Activated T-helper 1 cell treated with anti-CD3 and anti-CD28 coated beads, Interleukin-12 subunit alpha, Interleukin-12 subunit beta, Interleukin-2, Interleukin-4 antibody, amounts not matched to agents 30 ng/mL and 10 ng/mL and 1 ng/mL, durations not matched to agents 14 hours and 24 hours and 36 hours (primary cell): Measurements from ENCODE around the gene CHST2. TPM values are rescaled to one million over a fixed set of nuclear protein-coding genes. Genes with fewer than 3 reads are reported as not detected.
"Not testable (repeated sequence)": the region's sequence is repeated elsewhere in the genome, so short reads cannot be mapped to it uniquely, and the experiment has no call there.

ENCODE experiments used
- DNase-seq: peaks from one replicate; pipeline ENCODE4 v3.0.0; 2021; ENCODE audit warnings: low spot score
- H3K27ac Mint-ChIP-seq: one replicate; pipeline ENCODE4 v1.8.0; 2021; ENCODE audit warnings: mild to moderate bottlenecking, mixed read lengths
- H3K27me3 Mint-ChIP-seq: one replicate; pipeline ENCODE4 v1.8.0; 2022; ENCODE audit warnings: mild to moderate bottlenecking, moderate library complexity, mixed read lengths; ENCODE audit not compliant: insufficient read depth
- H3K36me3 Mint-ChIP-seq: one replicate; pipeline ENCODE4 v1.8.0; 2021; ENCODE audit warnings: low read depth, mixed read lengths
- H3K4me1 Mint-ChIP-seq: one replicate; pipeline ENCODE4 v1.8.0; 2021; ENCODE audit warnings: low read depth, mixed read lengths
- H3K4me3 Mint-ChIP-seq: one replicate; pipeline ENCODE4 v1.8.0; 2021; ENCODE audit warnings: mild to moderate bottlenecking, moderate library complexity, mixed read lengths
- H3K9me3 Mint-ChIP-seq: one replicate; pipeline ENCODE4 v1.8.0; 2021; ENCODE audit warnings: mixed read lengths
- intact Hi-C: fragments of 100-400 bp; cut with micrococcal nuclease; formaldehyde crosslinking; loops from one replicate; pipeline ENCODE4 v1.15.1; 2024
- total RNA-seq: library from RNA; stranded (reverse); gene quantifications from 2 replicates; pipeline ENCODE4 v1.2.3, GENCODE V29; 2022

CHST2 gene, protein sequence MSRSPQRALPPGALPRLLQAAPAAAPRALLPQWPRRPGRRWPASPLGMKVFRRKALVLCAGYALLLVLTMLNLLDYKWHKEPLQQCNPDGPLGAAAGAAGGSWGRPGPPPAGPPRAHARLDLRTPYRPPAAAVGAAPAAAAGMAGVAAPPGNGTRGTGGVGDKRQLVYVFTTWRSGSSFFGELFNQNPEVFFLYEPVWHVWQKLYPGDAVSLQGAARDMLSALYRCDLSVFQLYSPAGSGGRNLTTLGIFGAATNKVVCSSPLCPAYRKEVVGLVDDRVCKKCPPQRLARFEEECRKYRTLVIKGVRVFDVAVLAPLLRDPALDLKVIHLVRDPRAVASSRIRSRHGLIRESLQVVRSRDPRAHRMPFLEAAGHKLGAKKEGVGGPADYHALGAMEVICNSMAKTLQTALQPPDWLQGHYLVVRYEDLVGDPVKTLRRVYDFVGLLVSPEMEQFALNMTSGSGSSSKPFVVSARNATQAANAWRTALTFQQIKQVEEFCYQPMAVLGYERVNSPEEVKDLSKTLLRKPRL
- 11.3 and 11.4 TPM in 2 replicates for total RNA-seq

GRCh38 chr3:143119009-143119914 is at the start of gene CHST2:
Gene CHST2 (plus strand): TSS chr3:143119771. CDS start chr3:143120817, 1,046 bp downstream.
- Mint-ChIP-seq H3K27me3 (peaks cover 10% of the 10 kb centered on the region), H3K9me3 (no peaks in the 10 kb centered on the region), H3K36me3 (peaks cover 4% of the 10 kb centered on the region), H3K4me3 (peak within 1 kb of the TSS; percentile 92), H3K27ac (peak within 1 kb of the TSS; percentile 74), H3K4me1 (peaks cover 35% of the 10 kb centered on the region)
- intact Hi-C loops: loop anchor here (1.0 kb wide), 2 partner anchors 46 to 118 kb away; partner anchors contain the start of gene U2SURP
- DNase-seq: peak; percentile 62

GRCh38 chr3:143070977-143071551 is 48.5 kb upstream of the CHST2 start:
- Mint-ChIP-seq H3K9me3 (no peaks in the 10 kb centered on the region), H3K4me3 (no peak overlapping the region), H3K27ac (no peak overlapping the region), H3K36me3 (no peaks in the 10 kb centered on the region), H3K27me3 (peaks cover 2% of the 10 kb centered on the region), H3K4me1 (no peaks in the 10 kb centered on the region)
- no peak for DNase-seq
- intact Hi-C loops: no loop called here

DNA sequence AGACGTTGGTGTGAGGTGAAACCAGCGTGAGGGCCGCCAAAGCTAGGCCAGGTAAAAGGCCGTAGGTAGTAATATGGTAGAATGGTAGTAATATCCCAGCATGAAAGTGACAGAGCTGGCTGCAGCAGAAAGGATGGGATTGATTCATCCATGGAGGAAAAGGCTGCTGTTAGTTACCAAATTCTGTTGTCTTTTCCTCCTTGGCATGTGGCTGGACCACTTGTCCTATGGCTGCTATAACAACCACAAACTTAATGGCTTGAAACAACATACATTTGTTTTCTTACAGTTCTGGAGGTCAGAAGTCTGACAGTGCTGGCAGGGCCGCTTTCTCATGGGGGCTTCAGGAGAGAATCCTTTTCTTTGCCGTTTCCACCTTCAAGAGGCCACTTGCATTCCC is 47.8 kb upstream of the CHST2 start:
- H3K4me1 Mint-ChIP-seq: no peaks in the 10 kb centered on the region
- H3K9me3 Mint-ChIP-seq: no peaks in the 10 kb centered on the region
- no peak for DNase-seq
- no peak overlapping the region for H3K27ac Mint-ChIP-seq
- no peak overlapping the region for H3K4me3 Mint-ChIP-seq
- no peaks in the 10 kb centered on the region for H3K36me3 Mint-ChIP-seq
- peaks cover 2% of the 10 kb centered on the region for H3K27me3 Mint-ChIP-seq
- intact Hi-C loops: no loop called here

DNA sequence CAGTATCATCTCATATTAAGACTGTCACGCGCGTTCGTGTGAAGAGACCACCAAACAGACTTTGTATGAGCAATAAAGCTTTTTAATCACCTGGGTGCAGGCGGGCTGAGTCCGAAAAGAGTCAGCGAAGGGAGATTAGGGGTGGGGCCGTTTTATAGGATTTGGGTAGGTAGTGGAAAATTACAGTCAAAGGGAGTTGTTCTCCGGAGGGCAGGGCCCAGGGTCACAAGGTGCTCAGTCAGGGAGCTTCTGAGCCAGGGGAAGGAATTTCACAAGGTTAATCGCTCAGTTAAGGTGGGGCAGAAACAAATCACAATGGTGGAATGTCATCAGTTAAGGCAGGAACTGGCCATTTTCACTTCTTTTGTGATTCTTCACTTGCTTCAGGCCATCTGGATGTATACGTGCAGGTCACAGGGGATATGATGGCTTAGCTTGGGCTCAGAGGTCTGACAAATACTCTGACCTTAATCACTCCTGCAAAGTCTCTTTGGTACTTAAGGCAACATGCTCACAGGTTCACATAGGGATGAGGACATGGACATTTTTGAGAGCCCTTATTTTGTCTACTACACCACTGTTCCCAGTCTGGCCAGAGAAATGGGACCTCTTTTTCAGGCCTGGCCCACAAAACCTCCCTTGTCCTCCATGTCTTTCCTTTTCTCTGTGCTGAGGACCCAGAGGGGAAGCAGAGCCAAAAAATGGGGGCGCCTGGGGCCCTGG is 47.1 kb upstream of the CHST2 start:
- H3K4me3 Mint-ChIP-seq, DNase-seq, H3K36me3 Mint-ChIP-seq, H3K4me1 Mint-ChIP-seq, intact Hi-C loops, H3K9me3 Mint-ChIP-seq, H3K27me3 Mint-ChIP-seq, H3K27ac Mint-ChIP-seq: not testable (repeated sequence)

GRCh38 chr3:143073541-143073940 is 46.0 kb upstream of the CHST2 start:
- DNase-seq, H3K4me1 Mint-ChIP-seq, H3K9me3 Mint-ChIP-seq, H3K27me3 Mint-ChIP-seq, intact Hi-C loops, H3K4me3 Mint-ChIP-seq, H3K36me3 Mint-ChIP-seq, H3K27ac Mint-ChIP-seq: not testable (repeated sequence)

GRCh38 chr3:143073983-143074382 is 45.6 kb upstream of the CHST2 start:
- H3K9me3 Mint-ChIP-seq, H3K27me3 Mint-ChIP-seq, H3K4me3 Mint-ChIP-seq, H3K4me1 Mint-ChIP-seq, H3K27ac Mint-ChIP-seq, intact Hi-C loops, H3K36me3 Mint-ChIP-seq, DNase-seq: not testable (repeated sequence)

DNA sequence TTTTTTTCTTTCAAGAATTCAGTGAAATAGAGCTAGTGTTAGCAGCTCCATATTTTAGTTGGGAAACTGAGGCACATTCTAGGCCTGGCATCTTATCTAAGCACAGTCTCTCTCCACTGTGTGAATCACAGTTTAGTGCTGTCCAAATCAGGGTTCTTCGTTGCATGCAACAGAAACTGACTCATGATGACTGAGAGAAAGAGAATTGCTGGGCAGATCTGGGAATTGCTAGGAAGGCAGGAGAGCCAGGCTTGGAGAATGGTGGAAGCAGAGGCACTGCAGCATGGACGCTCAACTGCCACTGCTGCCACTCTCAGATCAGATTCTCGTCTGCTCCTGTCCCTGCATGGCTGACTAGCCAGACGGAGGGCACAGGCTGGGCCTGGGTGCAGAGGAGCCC is 40.7 kb upstream of the CHST2 start:
- intact Hi-C loops: no loop called here
- Mint-ChIP-seq H3K27me3 (peaks cover 3% of the 10 kb centered on the region), H3K4me3 (no peak overlapping the region), H3K4me1 (peaks cover 12% of the 10 kb centered on the region), H3K27ac (no peak overlapping the region), H3K9me3 (no peaks in the 10 kb centered on the region), H3K36me3 (peaks cover 2% of the 10 kb centered on the region)
- DNase-seq: no peak

- intact Hi-C loops: no loop called here
- H3K4me3 Mint-ChIP-seq: no peak overlapping the region
- no peak for DNase-seq
- H3K27ac Mint-ChIP-seq: no peak overlapping the region
- no peaks in the 10 kb centered on the region for H3K9me3 Mint-ChIP-seq
- H3K4me1 Mint-ChIP-seq: peaks cover 12% of the 10 kb centered on the region
- peaks cover 2% of the 10 kb centered on the region for H3K36me3 Mint-ChIP-seq
- peaks cover 3% of the 10 kb centered on the region for H3K27me3 Mint-ChIP-seq
Measured at GRCh38 chr3:143080196-143080595, 39.4 kb upstream of the CHST2 start.

DNA sequence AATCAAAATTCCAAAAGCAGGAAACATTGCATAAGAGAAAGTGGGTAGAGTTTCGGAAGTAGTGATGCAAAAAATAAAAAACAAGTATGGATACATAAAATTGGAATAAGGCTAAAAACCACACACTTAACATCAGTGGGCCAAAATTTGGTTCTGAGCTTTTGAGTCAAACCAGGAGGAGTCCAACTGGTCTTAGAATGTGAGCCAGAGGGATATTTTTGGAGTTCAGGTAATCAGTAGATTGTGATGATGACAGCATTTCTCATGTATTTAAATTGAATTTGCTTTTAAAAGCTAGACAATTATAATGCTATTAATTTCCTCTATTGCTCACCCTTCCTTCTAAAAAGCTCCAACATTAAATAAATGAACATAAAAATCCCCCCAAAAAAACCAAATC is 38.2 kb upstream of the CHST2 start:
- H3K4me1 Mint-ChIP-seq: peaks cover 12% of the 10 kb centered on the region
- peaks cover 2% of the 10 kb centered on the region for H3K36me3 Mint-ChIP-seq
- H3K9me3 Mint-ChIP-seq: no peaks in the 10 kb centered on the region
- intact Hi-C loops: no loop called here
- no peak for DNase-seq
- no peak overlapping the region for H3K4me3 Mint-ChIP-seq
- H3K27me3 Mint-ChIP-seq: peaks cover 3% of the 10 kb centered on the region
- H3K27ac Mint-ChIP-seq: no peak overlapping the region

DNA sequence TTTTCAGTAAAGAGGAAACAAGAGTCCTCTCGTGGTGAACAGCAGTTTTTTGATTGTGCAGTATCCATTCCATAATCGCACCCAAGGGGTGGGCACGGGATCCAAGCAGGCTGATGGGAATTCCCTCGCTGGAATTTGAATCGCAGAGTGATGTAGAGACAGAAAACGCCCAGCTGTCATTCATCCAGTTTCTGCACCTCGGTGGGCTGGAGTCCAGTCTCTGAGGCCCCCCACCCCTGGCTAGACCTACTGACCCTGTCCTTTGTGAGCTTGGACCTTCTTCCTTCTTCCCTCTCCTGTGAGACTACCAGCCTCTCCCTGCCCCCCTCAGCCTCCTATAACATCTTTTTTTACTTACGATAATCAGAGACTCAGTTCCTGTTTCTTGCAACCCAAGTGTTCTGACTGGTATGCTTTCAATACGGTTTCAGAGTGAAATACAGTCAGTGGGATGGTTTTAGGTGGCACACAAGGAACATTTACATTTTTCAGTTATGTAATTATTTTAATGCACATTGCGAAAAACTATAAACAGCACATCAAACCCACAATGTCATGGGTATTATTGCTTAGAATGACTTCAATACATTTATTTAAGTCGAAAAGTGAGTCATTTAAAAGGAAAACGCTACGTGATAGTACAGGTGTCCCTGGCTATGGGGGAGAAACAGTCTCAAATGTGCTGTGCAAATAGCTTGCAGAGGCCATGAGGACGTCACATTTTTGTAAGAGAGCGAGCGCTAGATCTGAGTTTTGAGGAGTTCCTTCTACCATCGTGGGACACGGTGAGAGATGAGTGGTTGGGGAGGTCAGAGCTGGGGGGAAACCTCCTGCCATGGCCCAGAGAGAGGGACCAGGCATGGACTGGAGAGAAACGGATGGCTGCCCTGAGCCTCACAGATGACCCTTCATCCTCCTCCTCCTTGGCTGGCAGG is 37.5 kb upstream of the CHST2 start:
- peaks cover 3% of the 10 kb centered on the region for H3K27me3 Mint-ChIP-seq
- DNase-seq: no peak
- peaks cover 12% of the 10 kb centered on the region for H3K4me1 Mint-ChIP-seq
- peaks cover 2% of the 10 kb centered on the region for H3K36me3 Mint-ChIP-seq
- peak overlapping the region; percentile 22 for H3K4me3 Mint-ChIP-seq
- intact Hi-C loops: loop anchor here (1.0 kb wide), 1 partner anchor 21 kb away; no protein-coding TSS in a partner anchor
- peak overlapping the region; percentile 55 for H3K27ac Mint-ChIP-seq
- H3K9me3 Mint-ChIP-seq: no peaks in the 10 kb centered on the region

GRCh38 chr3:143083781-143084180 is 35.8 kb upstream of the CHST2 start:
- Mint-ChIP-seq H3K4me3 (no peak overlapping the region), H3K9me3 (no peaks in the 10 kb centered on the region), H3K4me1 (peaks cover 12% of the 10 kb centered on the region), H3K27me3 (peaks cover 3% of the 10 kb centered on the region), H3K36me3 (peaks cover 2% of the 10 kb centered on the region), H3K27ac (no peak overlapping the region)
- intact Hi-C loops: no loop called here
- DNase-seq: no peak
